GM23338 (cell line): ENCODE data around the gene PPP1R16B. TPM values are rescaled to one million over a fixed set of nuclear protein-coding genes. Genes with fewer than 3 reads are reported as not detected.

Experiments used
- ATAC-seq: fragments of 200-7000 bp; cut with Tn5 transposase; 3 replicates; pipeline ENCODE4 v1.9.1; 2020
- DNase-seq: peaks from one replicate; pipeline ENCODE4 v3.0.0-alpha.2; 2015; ENCODE audit warnings: low spot score
- H2AFZ ChIP-seq: fragments of 200-600 bp; sonication (generic); 2 replicates; pipeline ENCODE4 v1.8.0; 2016; ENCODE audit warnings: antibody characterized with exemption, mild to moderate bottlenecking, moderate library complexity
- H3F3A ChIP-seq: fragments of 200-600 bp; sonication (generic); replicated peaks from 2 replicates; pipeline ENCODE4 v1.8.0; 2017; ENCODE audit warnings: antibody characterized with exemption, mixed run types, low read depth
- H3K27ac ChIP-seq: fragments of 200-600 bp; sonication (generic); 2 replicates; pipeline ENCODE4 v1.6.1; 2016; ENCODE audit warnings: low read depth
- H3K27me3 ChIP-seq: fragments of 200-600 bp; sonication (generic); 2 replicates; pipeline ENCODE4 v1.8.0; 2016; ENCODE audit warnings: mild to moderate bottlenecking, mixed run types, moderate library complexity; ENCODE audit not compliant: insufficient read depth
- H3K36me3 ChIP-seq: fragments of 200-600 bp; sonication (generic); 2 replicates; pipeline ENCODE4 v1.8.0; 2016; ENCODE audit warnings: mild to moderate bottlenecking; ENCODE audit not compliant: insufficient read depth
- H3K4me1 ChIP-seq: fragments of 200-600 bp; sonication (generic); 2 replicates; pipeline ENCODE4 v1.8.0; 2016; ENCODE audit warnings: mild to moderate bottlenecking, moderate library complexity; ENCODE audit not compliant: insufficient read depth
- H3K4me2 ChIP-seq: fragments of 200-600 bp; sonication (generic); 2 replicates; pipeline ENCODE4 v1.7.1; 2017; ENCODE audit warnings: mixed run types
- H3K4me3 ChIP-seq: fragments of 200-600 bp; sonication (generic); 2 replicates; pipeline ENCODE4 v1.6.1; 2016; ENCODE audit warnings: mixed run types
- H3K79me2 ChIP-seq: fragments of 200-600 bp; sonication (generic); replicated peaks from 2 replicates; pipeline ENCODE4 v1.8.0; 2017; ENCODE audit warnings: mild to moderate bottlenecking; ENCODE audit not compliant: insufficient read depth
- H3K9me2 ChIP-seq: fragments of 200-600 bp; sonication (generic); 2 replicates; pipeline ENCODE4 v1.8.0; 2017; ENCODE audit not compliant: insufficient read depth
- H4K20me1 ChIP-seq: fragments of 200-600 bp; sonication (generic); replicated peaks from 2 replicates; pipeline ENCODE4 v1.8.0; 2017; ENCODE audit warnings: mild to moderate bottlenecking; ENCODE audit not compliant: insufficient read depth
- H3K27ac Mint-ChIP-seq: 2 replicates; pipeline ENCODE4 v1.8.0; 2020; ENCODE audit warnings: inconsistent platforms, mild to moderate bottlenecking, moderate library complexity, mixed read lengths
- H3K27me3 Mint-ChIP-seq: 3 replicates; pipeline ENCODE4 v1.8.0; 2022; ENCODE audit warnings: low read depth, mild to moderate bottlenecking, moderate library complexity, mixed read lengths, inconsistent platforms; ENCODE audit not compliant: insufficient read depth, poor library complexity
- H3K36me3 Mint-ChIP-seq: 3 replicates; pipeline ENCODE4 v1.8.0; 2021; ENCODE audit warnings: low read depth, mild to moderate bottlenecking, inconsistent platforms, moderate library complexity, mixed read lengths
- H3K4me1 Mint-ChIP-seq: 3 replicates; pipeline ENCODE4 v1.8.0; 2020; ENCODE audit warnings: mild to moderate bottlenecking, inconsistent platforms, mixed read lengths
- H3K4me3 Mint-ChIP-seq: 3 replicates; pipeline ENCODE4 v1.8.0; 2021; ENCODE audit warnings: moderate library complexity, mild to moderate bottlenecking, inconsistent platforms, mixed read lengths
- H3K9me3 Mint-ChIP-seq: 3 replicates; pipeline ENCODE4 v1.8.0; 2020; ENCODE audit warnings: moderate library complexity, mild to moderate bottlenecking, inconsistent platforms, mixed read lengths
- CREB1 ChIP-seq: fragments of 250-450 bp; sonication (Bioruptor Pico); IDR thresholded peaks from 2 replicates; pipeline ENCODE4 v1.5.0; 2020; ENCODE audit warnings: low read depth, mild to moderate bottlenecking, moderate library complexity
- CTCF ChIP-seq, 2 experiments: fragments of 200-600 bp in 1 of 2; sonication (generic) in 1 of 2; conservative IDR thresholded peaks; 2 replicates each; pipeline versions ENCODE4 v1.5.1 to v1.6.1; 2016 to 2017; ENCODE audit warnings: antibody characterized with exemption in 2 of 2, low read depth in 2 of 2, mild to moderate bottlenecking in 2 of 2, moderate library complexity in 1 of 2
- ETS1 ChIP-seq: IDR thresholded peaks from 2 replicates; pipeline ENCODE4 v1.6.1; 2016; ENCODE audit warnings: antibody characterized with exemption
- EZH2 ChIP-seq: fragments of 200-600 bp; sonication (generic); IDR thresholded peaks from one replicate; pipeline ENCODE4 v1.8.0; 2017; ENCODE audit warnings: antibody characterized with exemption, mild to moderate bottlenecking, low read depth; ENCODE audit not compliant: unreplicated experiment
- EZH2phosphoT487 ChIP-seq: fragments of 200-600 bp; sonication (generic); IDR thresholded peaks from one replicate; pipeline ENCODE4 v1.8.1; 2018; ENCODE audit warnings: antibody characterized with exemption; ENCODE audit not compliant: unreplicated experiment
- JUNB ChIP-seq: IDR thresholded peaks from one replicate; pipeline ENCODE4 v1.6.1; 2016; ENCODE audit warnings: antibody characterized with exemption; ENCODE audit not compliant: unreplicated experiment
- NANOG ChIP-seq: IDR thresholded peaks from 2 replicates; pipeline ENCODE4 v1.6.1; 2016; ENCODE audit warnings: antibody characterized with exemption, borderline replicate concordance
- POLR2AphosphoS5 ChIP-seq: IDR thresholded peaks from 2 replicates; pipeline ENCODE4 v1.6.1; 2016; ENCODE audit warnings: antibody characterized with exemption, low read depth
- REST ChIP-seq: IDR thresholded peaks from one replicate; pipeline ENCODE4 v1.6.1; 2018; ENCODE audit warnings: antibody characterized with exemption; ENCODE audit not compliant: unreplicated experiment
- STAT1 ChIP-seq: IDR thresholded peaks from one replicate; pipeline ENCODE4 v1.6.1; 2016; ENCODE audit warnings: antibody characterized with exemption; ENCODE audit not compliant: unreplicated experiment
- ZNF114 ChIP-seq: fragments of 250-450 bp; sonication (Bioruptor Pico); IDR thresholded peaks from 2 replicates; pipeline ENCODE4 v1.5.0; 2020; ENCODE audit warnings: mild to moderate bottlenecking, moderate library complexity
- ZNF331 ChIP-seq: fragments of 250-450 bp; sonication (Bioruptor Pico); IDR thresholded peaks from 2 replicates; pipeline ENCODE4 v1.5.0; 2020; ENCODE audit warnings: low read depth, mild to moderate bottlenecking, moderate library complexity
- ZNF462 ChIP-seq: fragments of 250-450 bp; sonication (Bioruptor Pico); IDR thresholded peaks from 2 replicates; pipeline ENCODE4 v1.5.0; 2020; ENCODE audit warnings: mild to moderate bottlenecking, moderate library complexity
- polyA plus RNA-seq: library from polyadenylated mRNA; unstranded; fragments of >200 nt; fragmentation: Nextera tagmentation; extraction: Ambion mirVana; gene quantifications from 2 replicates; pipeline ENCODE4 v1.2.1, GENCODE V29; 2016
- total RNA-seq: library from RNA; depleted of rRNA; stranded (reverse); fragments of >200 nt; shearing (Covaris generic); gene quantifications from 2 replicates; pipeline ENCODE4 v1.2.3, GENCODE V29; 2014

PPP1R16B gene
- total and polyA plus RNA-seq, 2 experiments from 2014 or later, result 1.6 to 11.5 TPM

GRCh38 chr20:38857703-38858102 lies 52.2 kb downstream of the PPP1R16B start:
- H3K4me3 Mint-ChIP-seq, result no peak overlapping the region

More at GRCh38 chr20:38857703-38858102, 52.2 kb downstream of the PPP1R16B start:
- Histone ChIP-seq H2AFZ (no peak overlapping the region), H3F3A (peaks cover 3% of the 10 kb centered on the region; the same call in 1 of the 2 replicates), H3K4me3 (no peak overlapping the region), H3K4me1 (peaks cover 5% of the 10 kb centered on the region), H3K79me2 (no peaks in the 10 kb centered on the region), H3K27me3 (no peaks in the 10 kb centered on the region), H4K20me1 (no peaks in the 10 kb centered on the region), H3K4me2 (no peak overlapping the region), H3K36me3 (no peaks in the 10 kb centered on the region), H3K27ac (no peak overlapping the region), H3K9me2 (0 out of 2 replicates have a peak, but pooled peaks cover 6% of the 10 kb centered on the region)
- ATAC-seq (no peak), DNase-seq (no peak)
- TF ChIP-seq EZH2phosphoT487, result no peak
- no peak for TF ChIP-seq JUNB
- no peak for TF ChIP-seq ZNF462 (CRISPR knock-in tag)
- no peak for TF ChIP-seq ETS1
- TF ChIP-seq ZNF114 (CRISPR knock-in tag), result no peak
- no peak for TF ChIP-seq STAT1
- no peak for TF ChIP-seq POLR2AphosphoS5
- no peak for TF ChIP-seq EZH2
- TF ChIP-seq ZNF331 (CRISPR knock-in tag), result no peak
- TF ChIP-seq CREB1 (CRISPR knock-in tag), result no peak
- no peak for TF ChIP-seq NANOG
- no peak for TF ChIP-seq REST
- TF ChIP-seq CTCF (conservative IDR thresholded peaks at IDR 0.05; ENCODE audit: low read depth in 2 of 2), result no peak
- Mint-ChIP-seq H3K27me3 (peaks cover 7% of the 10 kb centered on the region), H3K4me1 (peaks cover 7% of the 10 kb centered on the region), H3K9me3 (no peaks in the 10 kb centered on the region), H3K27ac (no peak overlapping the region), H3K36me3 (no peaks in the 10 kb centered on the region)
